ENCODE results near the gene CHRNA1. TPM values are rescaled to one million over a fixed set of nuclear protein-coding genes. Genes with fewer than 3 reads are reported as not detected.
A peak's percentile ranks its signal among the peaks of the same experiment; 100 is the strongest.

Gene CHRNA1
- total RNA-seq, 1 donor from 2014 or later, result 0.19 TPM

DNA sequence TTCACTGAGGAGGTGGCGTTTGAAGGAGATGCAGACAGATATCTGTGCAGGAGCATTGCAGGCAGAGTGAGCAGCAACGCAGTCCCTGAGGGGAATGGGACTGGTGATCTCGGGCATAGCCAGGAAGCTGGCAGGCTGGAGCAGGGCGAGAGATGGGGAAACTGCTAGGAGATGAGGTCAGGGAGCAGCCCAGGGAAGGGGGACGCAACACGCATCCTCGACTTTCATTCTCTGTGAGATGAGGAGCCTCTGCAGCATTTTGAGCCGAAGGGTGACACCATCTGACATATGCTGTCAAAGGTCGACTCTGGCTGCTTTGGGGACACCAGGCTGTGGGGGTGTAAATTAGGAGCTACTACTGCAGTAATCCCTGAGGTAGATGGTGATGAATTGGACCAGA lies 4.3 kb upstream of the CHRNA1 start:
- no peak for ATAC-seq
- no peak for DNase-seq (ENCODE audit: missing footprints)
- intact Hi-C loops (cut with DNase I), result no loop called here

DNA sequence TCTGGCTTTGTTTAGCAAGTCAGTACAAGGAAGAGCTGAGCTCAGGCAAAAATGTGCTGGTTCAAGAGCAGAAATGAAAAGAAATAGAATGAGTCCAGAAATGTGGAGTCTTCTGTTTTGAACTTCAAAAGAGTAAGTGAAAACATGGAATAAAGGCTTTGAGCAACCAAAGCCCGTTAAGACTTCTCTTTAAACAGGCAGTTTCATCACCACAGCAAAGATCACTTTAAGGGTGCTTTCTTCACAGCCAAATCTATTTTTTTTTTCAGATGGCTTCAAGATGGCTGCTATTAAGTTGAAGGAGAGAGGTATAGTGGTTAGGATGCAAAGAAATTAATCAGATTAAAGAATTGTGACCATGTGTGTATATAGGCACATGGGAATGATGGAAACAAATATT lies 2.0 kb upstream of the CHRNA1 start:
- no peak for DNase-seq (ENCODE audit: missing footprints)
- intact Hi-C loops (cut with DNase I), result no loop called here
- ATAC-seq, result no peak

DNA sequence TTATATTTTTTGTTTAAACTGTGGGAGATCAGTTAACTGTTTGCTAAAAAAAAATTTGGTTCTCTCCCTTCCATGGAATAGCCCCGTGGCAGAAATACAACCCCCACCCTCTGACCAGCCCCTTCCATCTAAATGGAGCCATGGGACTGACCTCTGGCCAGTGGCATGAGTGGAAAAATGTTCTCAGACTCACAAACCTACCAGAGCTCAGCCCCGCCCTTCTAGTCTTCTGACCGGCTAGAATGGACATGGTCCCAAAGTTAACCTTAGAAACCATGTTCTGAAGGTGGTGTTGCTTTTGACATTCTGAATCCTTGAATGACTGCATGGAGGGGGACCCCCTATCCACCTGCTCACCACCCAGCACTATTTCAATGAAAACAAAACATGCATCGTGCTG lies 1.3 kb upstream of the CHRNA1 start:
- no peak for DNase-seq (ENCODE audit: missing footprints)
- no peak for ATAC-seq
- intact Hi-C loops (cut with DNase I), result no loop called here

DNA sequence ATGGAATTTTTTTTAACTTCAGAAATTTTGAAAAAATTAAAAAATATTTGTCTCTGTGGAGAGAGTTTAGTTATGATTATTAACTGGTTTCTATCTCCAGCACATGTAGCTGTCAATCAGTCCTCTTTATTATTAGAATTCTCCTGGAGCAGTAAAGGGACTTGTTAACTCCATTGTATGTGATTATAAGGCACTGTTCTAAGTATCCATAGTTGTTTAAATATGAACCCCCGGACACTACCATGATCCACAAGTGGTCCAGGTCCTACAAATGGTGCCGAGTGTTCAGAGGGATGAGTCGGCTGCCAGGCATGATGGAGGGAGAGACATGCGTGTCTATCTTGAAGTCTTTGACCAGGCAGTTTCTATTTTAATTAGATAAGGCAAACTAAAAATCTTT lies 492 bp downstream of the CHRNA1 start:
- DNase-seq (ENCODE audit: missing footprints) (no peak), ATAC-seq (no peak)
- intact Hi-C loops (cut with DNase I), result no loop called here

DNA sequence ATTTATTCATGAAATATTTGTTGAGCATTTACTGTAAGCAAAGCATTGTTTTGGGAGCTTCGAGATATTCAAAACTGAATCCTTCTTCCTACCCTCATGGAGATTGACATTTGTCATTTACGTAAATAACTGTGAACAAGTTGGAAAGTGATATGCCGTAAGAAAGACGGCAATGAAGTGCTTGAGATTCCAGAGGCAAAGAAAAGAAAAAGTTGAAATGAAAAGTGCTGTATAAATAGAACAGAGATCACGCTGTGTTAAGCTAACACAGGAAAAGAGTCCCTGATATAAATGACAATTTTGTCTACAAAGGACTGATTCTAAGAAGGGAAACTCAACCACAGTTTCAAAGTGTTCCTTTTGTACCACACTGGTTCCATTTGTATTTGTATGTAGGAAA lies 1.8 kb downstream of the CHRNA1 start:
- ATAC-seq (no peak), DNase-seq (ENCODE audit: missing footprints) (no peak)
- intact Hi-C loops (cut with DNase I), result no loop called here

DNA sequence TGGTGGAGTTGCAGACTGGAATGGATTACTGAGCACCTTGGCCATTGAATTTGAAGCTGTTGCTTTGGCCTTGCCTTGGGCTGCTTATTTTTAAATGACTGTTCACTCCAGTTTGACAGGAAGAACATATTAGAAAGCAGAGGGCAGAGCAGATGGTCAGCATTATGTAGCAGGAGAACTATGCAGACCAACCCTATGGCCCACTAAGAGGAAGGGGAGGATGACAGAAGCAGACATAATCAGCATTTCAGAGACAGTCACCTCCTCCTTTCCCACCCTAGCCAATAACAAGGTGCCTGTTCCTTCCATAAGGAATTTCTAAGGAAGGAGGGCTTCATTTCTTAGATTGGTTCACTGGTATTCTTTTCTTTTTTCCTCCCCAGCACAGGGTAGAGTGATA lies 2.4 kb downstream of the CHRNA1 start:
- ATAC-seq, result no peak
- intact Hi-C loops (cut with DNase I), result no loop called here
- DNase-seq (ENCODE audit: missing footprints), result no peak

DNA sequence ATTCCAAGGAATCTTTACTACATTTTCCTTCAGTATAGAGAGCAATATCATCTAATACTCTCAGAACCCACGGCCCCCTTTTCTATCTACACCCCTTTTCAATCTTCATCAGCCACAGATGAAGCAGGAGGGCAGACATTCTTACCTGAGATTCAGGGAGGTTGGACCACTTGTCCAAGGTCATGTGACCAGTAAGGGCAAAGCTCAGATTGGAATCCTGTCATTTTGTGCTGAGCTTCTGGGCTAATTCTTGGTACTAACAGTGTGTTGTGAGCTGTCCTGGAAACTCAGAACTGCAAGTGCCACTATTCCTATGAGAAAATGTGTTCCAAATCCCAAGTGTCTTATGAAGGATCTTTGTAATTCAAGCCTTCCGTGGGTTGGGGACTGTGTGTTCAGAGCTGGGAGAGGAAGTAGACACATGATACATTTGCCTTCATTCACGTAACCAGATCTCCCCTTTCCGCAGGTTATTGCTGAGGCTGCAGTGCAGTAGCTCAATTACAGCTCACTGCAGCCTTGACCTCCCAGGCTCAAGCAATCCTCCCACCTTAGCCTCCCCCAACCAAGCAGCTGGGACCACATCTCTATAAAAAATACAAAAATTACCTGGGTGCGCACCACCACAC lies 3.3 kb downstream of the CHRNA1 start:
- no peak for DNase-seq (ENCODE audit: missing footprints)
- intact Hi-C loops (cut with DNase I), result no loop called here
- no peak for ATAC-seq

DNA sequence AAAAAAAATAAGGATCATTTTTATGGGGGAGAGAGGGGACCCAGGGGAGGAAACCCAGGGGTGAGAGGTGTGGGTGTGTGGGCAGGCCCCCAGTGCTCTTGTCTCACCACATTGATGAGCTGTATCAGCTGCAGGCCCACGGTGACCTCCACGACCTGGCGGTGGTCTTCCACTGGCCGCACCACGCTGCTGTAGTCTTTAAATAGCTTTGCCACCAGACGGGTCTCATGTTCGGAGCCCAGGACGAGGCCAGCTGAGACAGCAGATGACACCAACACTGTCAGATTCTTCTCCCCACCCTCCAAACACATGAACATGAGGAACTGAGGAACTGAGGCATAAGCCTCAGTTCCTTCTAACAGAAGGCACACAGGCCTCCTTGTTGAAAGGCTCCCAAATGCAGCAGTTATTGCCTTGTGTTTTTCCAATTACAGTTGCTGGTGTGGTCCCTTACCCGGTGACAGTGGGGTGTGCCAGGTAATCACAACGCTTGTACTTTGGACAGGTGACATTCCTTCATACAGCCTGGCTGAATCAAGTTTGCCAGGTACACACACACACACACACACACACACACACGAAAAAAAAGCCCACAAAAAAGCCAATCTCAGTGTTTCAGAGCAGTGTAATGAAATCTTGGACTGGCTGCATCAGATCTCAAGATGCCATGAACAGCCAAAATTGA lies 4.7 kb downstream of the CHRNA1 start:
- intact Hi-C loops (cut with DNase I), result no loop called here
- DNase-seq (ENCODE audit: missing footprints) (no peak), ATAC-seq (no peak)

DNA sequence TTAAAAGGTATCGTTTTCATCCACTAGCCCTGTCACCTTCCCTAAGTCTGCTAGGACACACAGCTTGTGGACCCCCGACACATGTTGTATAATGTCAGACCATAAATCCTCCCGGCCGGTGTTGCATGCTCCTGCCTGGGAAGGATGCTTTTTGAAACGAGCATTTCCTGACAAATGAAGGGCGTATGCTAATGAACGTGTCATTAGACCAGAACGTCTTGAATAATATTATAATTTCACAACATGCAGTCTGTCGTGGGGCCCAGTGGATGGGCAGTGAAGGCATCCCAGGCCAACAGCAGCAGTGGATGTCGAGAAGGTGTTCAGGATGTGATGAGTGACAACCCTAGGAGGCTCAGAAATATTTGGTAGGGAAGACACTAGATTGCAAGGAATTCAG lies 7.5 kb downstream of the CHRNA1 start:
- DNase-seq (ENCODE audit: missing footprints), result no peak
- intact Hi-C loops (cut with DNase I), result no loop called here

DNA sequence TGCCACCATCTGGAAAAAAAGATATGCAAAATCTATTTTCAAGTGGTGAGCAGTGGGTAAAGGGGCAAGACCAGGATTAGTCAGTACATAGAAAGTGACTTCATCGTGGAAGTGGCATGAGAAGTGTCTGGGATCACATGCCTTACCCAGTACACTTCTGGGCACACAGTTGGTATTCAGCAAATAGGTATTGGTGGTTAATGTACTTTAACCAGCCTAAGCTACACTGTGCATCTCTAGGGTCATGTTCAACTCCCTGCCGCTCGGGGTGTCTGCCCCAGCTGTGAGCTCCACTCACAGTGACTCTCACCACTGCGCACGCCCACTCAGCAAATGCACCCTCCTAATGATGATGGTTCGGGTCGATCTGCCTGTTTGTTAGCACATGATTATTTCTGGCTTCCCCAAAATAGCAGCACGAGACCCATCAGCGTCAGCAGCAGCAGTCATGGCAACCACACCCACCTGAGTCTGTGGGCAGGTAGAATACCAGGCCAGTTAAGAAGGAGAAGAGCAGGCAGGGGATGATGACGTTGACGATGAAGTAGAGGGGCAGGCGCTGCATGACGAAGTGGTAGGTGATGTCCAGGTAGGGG lies 11.1 kb downstream of the CHRNA1 start:
- no peak for ATAC-seq

More for the DNA sequence above, 7.5 kb downstream of the CHRNA1 start:
- ATAC-seq, result no peak

DNA sequence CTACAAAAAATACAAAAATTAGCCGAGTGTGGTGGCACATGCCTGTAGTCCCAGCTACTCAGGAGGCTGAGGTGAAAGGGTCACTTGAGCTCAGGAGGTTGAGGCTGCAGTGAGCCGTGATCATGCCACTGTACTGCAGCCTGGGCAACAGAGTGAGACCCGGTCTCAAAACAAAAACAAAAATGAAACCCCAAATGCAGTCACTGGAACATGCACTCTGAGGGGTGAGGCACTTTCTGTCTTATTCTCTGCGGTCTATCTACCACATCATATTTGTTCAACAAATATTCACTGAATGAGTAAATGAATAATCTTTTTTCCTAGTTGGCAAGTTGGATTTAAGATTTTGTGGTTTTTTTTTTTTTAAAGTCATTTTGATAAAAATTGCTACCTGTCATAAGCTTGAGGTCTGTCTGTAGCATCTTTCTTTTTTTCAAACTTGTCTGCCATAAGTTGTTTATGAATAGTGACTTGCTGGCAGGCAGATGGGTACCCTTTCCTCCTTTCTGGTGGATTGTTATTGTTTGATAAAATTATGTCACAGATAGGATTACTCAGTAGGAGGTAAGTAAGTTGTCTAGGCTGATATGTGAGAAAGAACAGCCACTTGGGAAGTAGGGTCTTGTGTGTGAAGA lies 11.8 kb downstream of the CHRNA1 start:
- ATAC-seq (no peak), DNase-seq (ENCODE audit: missing footprints) (no peak)
- intact Hi-C loops (cut with DNase I), result no loop called here

More for the DNA sequence above, 11.1 kb downstream of the CHRNA1 start:
- intact Hi-C loops (cut with DNase I), result no loop called here
- DNase-seq (ENCODE audit: missing footprints), result no peak

DNA sequence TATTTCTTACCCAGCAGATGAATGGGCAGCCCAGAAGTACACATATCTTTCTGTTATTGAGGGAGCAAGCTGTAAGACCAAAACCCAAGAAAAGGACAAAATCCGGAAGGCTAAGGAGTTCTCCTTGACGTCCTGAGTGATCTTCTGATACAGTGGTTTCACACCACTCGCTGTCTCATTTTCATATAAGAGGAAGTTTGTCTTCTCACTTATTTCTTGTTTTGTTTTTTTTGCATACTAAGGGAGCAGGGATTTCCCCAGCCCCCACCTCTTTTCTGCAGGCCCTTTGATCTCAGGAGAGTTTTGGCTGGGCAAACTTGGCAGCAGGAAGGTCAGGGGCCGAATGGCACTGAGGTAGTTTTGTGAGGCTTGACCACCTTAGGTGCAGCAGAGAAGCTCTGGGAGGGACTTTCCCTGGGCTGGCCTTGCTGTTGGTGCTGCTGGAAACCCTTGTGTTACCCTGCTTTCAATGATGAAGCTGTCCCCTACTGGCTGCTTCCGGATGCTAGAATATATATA lies 13.3 kb downstream of the CHRNA1 start:
- no peak for ATAC-seq
- intact Hi-C loops (cut with DNase I), result no loop called here
- no peak for DNase-seq (ENCODE audit: missing footprints)

DNA sequence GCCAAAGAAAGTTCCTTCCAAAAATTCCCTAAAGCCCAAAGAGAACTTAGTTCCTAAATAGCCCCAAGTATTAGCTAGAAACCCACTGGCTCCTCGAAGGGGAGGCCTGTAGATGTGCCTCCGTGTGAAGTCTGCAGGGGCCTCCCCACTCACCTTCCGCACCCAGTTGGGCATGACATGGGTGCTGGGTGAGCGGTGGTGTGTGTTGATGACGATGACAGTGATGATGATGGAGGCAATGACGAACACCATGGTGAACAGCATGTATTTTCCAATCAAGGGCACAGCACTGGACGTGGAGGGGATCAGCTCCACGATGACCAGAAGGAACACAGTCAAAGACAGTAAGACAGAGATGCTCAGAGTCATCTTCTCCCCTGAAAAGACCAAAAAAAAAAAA lies 14.5 kb downstream of the CHRNA1 start:
- DNase-seq (ENCODE audit: missing footprints) (no peak), ATAC-seq (no peak)
- intact Hi-C loops (cut with DNase I), result no loop called here

DNA sequence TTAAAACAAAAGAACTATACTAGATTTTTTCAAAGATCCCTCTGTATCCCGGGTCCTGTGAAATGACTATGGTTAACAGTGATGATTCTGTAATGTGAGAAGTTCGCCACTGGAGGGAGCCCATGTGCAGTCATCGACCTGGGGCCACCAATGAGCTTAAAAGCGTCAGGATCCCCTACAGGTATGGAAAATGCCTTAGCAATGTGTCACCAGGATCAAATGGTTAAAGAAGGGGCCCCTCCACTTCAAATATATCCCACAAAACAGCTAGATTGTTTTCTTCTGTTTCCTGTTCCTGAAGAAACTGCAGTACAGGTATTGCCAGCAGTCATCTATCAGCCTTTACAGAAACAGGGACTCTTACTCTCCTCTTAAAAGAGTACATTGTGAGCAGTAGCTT lies 15.3 kb downstream of the CHRNA1 start:
- intact Hi-C loops (cut with DNase I), result no loop called here
- peak; percentile 57 for ATAC-seq
- no peak for DNase-seq (ENCODE audit: missing footprints)

DNA sequence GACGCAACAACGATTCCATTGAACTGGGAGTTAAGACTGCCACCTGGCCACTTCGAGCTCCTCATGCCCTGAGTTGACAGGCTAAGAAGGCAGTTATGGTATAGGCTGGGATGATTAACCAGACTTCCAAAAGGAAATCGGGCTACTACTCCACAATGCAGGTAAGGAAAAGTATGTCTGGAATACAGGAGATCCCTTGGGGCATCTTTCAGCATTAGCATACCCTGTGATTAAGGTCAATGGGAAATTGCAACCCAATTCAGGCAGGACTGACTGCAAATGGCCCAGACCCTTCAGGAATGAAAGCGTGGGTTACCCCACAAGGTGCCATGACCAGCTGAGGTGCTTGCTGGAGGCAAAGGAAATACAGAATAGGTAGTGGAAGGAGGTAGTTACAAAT lies 19.1 kb downstream of the CHRNA1 start:
- intact Hi-C loops (cut with DNase I), result no loop called here
- ATAC-seq, result no peak

DNA sequence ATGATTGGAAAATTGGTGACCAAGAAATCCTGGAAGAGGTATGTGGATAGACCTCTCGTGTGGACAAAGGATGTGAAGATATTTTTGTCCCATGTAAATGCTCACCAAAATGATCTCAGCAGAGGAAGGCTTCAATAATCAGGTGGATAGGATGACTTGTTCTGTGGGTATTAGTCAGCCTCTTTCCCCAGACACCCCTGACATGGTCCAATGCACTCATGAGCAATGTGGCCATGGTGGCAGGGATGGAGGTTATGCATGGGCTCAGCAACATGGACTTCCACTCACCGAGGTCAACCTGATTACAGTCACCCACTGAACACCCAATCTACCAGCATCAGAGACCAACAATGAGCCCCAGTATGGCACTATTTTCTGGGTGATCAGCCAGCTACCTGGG lies 20.2 kb downstream of the CHRNA1 start:
- DNase-seq (ENCODE audit: missing footprints), result no peak
- ATAC-seq, result no peak
- intact Hi-C loops (cut with DNase I), result no loop called here

More for the DNA sequence above, 19.1 kb downstream of the CHRNA1 start:
- no peak for DNase-seq (ENCODE audit: missing footprints)

DNA sequence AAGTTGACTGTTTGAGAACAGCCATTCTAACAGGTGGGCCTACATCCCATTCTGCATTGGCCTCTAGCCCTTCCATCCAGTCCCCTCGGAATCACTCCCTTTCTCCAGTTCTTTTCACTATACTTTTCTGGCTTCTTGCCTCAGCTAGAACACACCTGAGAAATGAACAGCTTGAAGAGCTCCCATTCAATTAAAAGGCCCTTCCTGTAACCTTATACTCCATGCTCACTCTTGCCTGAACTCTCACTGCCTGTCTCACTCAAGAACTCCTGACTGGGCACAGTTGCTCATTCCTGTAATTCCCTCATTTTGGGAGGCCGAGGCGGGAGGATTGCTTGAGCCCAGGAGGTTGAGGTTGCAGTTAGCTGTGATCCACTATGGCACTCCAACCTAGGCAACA lies 23.6 kb downstream of the CHRNA1 start:
- no peak for DNase-seq (ENCODE audit: missing footprints)
- ATAC-seq, result no peak
- intact Hi-C loops (cut with DNase I), result no loop called here

DNA sequence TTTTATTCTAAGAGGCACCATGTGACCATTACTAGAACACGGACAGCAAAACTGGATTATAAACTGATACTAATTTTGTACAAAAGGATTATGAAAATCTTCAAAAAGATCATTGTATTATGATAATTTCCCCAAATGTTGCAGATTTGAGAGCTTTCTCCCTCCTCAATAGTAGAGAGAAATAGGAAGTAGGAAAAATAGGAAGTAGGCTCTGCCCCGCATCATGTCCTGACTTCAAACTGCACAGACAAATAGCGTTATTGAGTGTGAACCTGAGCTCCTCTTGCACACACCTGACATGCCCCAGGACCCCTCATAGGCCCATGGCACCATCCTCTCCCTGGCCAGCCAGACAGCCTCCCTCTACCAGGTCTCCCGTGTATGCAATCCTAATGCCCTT lies 25.4 kb downstream of the CHRNA1 start:
- intact Hi-C loops (cut with DNase I), result no loop called here
- ATAC-seq (no peak), DNase-seq (ENCODE audit: missing footprints) (no peak)

DNA sequence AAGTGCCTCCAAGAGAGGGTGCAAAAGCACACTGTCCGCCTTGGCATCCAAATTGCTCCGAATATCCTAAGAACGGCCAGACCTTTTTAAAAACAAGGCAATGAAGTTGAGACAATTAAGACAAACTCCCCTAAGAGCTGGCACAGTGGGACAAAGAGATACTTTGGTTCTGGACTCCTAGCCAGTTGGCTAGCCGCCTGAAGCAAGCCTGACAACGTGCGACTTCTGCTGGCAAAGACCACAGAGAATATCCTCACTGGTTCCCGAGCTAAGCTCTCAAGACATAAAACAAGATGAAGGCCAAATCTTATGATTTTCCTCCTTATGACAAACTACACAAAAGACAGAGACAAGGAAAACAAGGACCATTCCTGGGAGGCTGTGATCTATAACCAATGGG lies 32.7 kb downstream of the CHRNA1 start:
- ATAC-seq (no peak), DNase-seq (ENCODE audit: missing footprints) (no peak)
- intact Hi-C loops (cut with DNase I), result no loop called here

DNA sequence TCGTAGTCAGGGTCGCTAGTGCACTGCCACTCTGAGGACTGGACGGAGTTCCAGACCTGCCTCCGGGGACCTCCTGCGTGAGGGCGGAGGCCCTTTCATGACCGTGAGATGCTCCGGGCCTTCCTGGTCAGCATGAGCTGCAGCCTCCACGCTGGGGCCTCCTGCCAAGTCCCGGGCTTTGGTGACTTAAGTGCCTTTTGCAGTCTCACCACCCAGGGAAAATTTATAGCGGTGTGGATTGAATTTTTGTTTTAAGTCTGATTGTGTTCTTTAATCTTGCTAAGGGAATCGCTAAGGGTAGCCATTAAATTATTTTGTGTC lies 33.6 kb downstream of the CHRNA1 start:
- intact Hi-C loops (cut with DNase I), result no loop called here
- no peak for DNase-seq (ENCODE audit: missing footprints)
- peak; percentile 15 for ATAC-seq

All from Right ventricle myocardium inferior (tissue), 1 donor.